Measurements from ENCODE around the gene SLC11A1. TPM values are rescaled to one million over a fixed set of nuclear protein-coding genes. Genes with fewer than 3 reads are reported as not detected.

The SLC11A1 gene
- total and polyA plus RNA-seq, 2 of the 4 experiments (the other 2 are of a cell fraction), result under 0.01 to 0.07 TPM

DNA sequence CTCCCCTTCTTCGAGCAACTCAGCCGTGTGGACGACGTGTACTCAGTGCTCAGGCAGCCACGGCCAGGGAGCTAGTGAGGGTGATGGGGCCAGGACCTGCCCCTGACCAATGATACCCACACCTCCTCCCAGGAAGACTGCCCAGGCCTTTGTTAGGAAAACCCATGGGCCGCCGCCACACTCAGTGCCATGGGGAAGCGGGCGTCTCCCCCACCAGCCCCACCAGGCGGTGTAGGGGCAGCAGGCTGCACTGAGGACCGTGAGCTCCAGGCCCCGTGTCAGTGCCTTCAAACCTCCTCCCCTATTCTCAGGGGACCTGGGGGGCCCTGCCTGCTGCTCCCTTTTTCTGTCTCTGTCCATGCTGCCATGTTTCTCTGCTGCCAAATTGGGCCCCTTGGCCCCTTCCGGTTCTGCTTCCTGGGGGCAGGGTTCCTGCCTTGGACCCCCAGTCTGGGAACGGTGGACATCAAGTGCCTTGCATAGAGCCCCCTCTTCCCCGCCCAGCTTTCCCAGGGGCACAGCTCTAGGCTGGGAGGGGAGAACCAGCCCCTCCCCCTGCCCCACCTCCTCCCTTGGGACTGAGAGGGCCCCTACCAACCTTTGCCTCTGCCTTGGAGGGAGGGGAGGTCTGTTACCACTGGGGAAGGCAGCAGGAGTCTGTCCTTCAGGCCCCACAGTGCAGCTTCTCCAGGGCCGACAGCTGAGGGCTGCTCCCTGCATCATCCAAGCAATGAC, 22.4 kb downstream of the SLC11A1 start:
- H3K14ac ChIP-seq (replicated peaks; ENCODE audit: low read depth, low read length), result no peak overlapping the region
- ChIA-PET POLR2A (ENCODE audit: unreplicated experiment) (no interaction called here), CTCF (interaction anchor here (0.6 kb wide), 1 partner anchor 111 kb away, joined by 4 read pairs; no protein-coding TSS in a partner anchor)
- H3K4me3 ChIP-seq (ENCODE audit: insufficient read depth, low read depth, low read length), result no peak overlapping the region
- no peak overlapping the region for H4K91ac ChIP-seq (ENCODE audit: insufficient read depth, low read depth, low read length)
- no peak overlapping the region for H3K9ac ChIP-seq (ENCODE audit: low read depth, low read length)
- H2BK5ac ChIP-seq (ENCODE audit: low read depth, low read length, poor library complexity, severe bottlenecking), result no peak overlapping the region
- H3K9me3 ChIP-seq (ENCODE audit: control insufficient read depth, insufficient read depth, low read length), result no peaks in the 10 kb centered on the region
- H3K56ac ChIP-seq (ENCODE audit: extremely low read depth, insufficient read depth, low read length), result no peak overlapping the region
- in situ Hi-C loops (cut with MboI; ENCODE audit: low sequenced_read_pairs), result loop anchor here (5.0 to 10.0 kb wide), 2 partner anchors 58 to 250 kb away; partner anchors contain the start of genes BCS1L and ZNF142
- DNase-seq (no peak), ATAC-seq (ENCODE audit: low read depth) (no peak)
- peaks cover 26% of the 10 kb centered on the region for H3K36me3 ChIP-seq (ENCODE audit: control insufficient read depth, insufficient read depth, low read length)
- no peaks in the 10 kb centered on the region for H3K27me3 ChIP-seq (ENCODE audit: control insufficient read depth, insufficient read depth, low read length)
- peaks cover 4% of the 10 kb centered on the region; the same call in 1 of the 2 replicates for H3K9me1 ChIP-seq (ENCODE audit: insufficient read depth, low read length)
- no peak overlapping the region for H4K5ac ChIP-seq (ENCODE audit: low read depth, low read length)
- H3K4me2 ChIP-seq (ENCODE audit: low read depth, low read length), result no peak overlapping the region
- H2BK20ac ChIP-seq (ENCODE audit: low read depth, low read length), result no peak overlapping the region
- WGBS, 2 experiments (ENCODE audit: extremely low coverage in 2 of 2, insufficient read length in 1 of 2), result no CpG with 5 or more reads among the region's 16 CpGs
- H3K4ac ChIP-seq (ENCODE audit: low read depth, low read length), result no peak overlapping the region; the same call in 1 of the 2 replicates
- H2AFZ ChIP-seq (replicated peaks; ENCODE audit: low read length, poor library complexity), result no peak overlapping the region
- TF ChIP-seq BHLHE40 (IDR thresholded peaks at IDR 0.05; ENCODE audit: low read depth, low read length), result no peak
- no peak for TF ChIP-seq CEBPB (IDR thresholded peaks at IDR 0.05; ENCODE audit: low read depth, low read length)
- no peak for TF ChIP-seq MXI1 (IDR thresholded peaks at IDR 0.05; ENCODE audit: borderline replicate concordance, low read depth, low read length)
- TF ChIP-seq, protein P1, sequence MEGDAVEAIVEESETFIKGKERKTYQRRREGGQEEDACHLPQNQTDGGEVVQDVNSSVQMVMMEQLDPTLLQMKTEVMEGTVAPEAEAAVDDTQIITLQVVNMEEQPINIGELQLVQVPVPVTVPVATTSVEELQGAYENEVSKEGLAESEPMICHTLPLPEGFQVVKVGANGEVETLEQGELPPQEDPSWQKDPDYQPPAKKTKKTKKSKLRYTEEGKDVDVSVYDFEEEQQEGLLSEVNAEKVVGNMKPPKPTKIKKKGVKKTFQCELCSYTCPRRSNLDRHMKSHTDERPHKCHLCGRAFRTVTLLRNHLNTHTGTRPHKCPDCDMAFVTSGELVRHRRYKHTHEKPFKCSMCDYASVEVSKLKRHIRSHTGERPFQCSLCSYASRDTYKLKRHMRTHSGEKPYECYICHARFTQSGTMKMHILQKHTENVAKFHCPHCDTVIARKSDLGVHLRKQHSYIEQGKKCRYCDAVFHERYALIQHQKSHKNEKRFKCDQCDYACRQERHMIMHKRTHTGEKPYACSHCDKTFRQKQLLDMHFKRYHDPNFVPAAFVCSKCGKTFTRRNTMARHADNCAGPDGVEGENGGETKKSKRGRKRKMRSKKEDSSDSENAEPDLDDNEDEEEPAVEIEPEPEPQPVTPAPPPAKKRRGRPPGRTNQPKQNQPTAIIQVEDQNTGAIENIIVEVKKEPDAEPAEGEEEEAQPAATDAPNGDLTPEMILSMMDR (conservative IDR thresholded peaks at IDR 0.05; ENCODE audit: low read depth, low read length), result no peak
- no peak for TF ChIP-seq MAZ (IDR thresholded peaks at IDR 0.05; ENCODE audit: borderline replicate concordance, low read depth, low read length)
- TF ChIP-seq CHD1 (IDR thresholded peaks at IDR 0.05; ENCODE audit: low read depth, low read length), result no peak
- TF ChIP-seq SMC3 (IDR thresholded peaks at IDR 0.05; ENCODE audit: low read depth, low read length), result no peak
- no peak for TF ChIP-seq FOS (IDR thresholded peaks at IDR 0.05; ENCODE audit: low read depth, low read length)
- no peak for TF ChIP-seq POLR2A (IDR thresholded peaks at IDR 0.05; ENCODE audit: low read depth, low read length)
- TF ChIP-seq, protein P2, sequence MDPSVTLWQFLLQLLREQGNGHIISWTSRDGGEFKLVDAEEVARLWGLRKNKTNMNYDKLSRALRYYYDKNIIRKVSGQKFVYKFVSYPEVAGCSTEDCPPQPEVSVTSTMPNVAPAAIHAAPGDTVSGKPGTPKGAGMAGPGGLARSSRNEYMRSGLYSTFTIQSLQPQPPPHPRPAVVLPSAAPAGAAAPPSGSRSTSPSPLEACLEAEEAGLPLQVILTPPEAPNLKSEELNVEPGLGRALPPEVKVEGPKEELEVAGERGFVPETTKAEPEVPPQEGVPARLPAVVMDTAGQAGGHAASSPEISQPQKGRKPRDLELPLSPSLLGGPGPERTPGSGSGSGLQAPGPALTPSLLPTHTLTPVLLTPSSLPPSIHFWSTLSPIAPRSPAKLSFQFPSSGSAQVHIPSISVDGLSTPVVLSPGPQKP (IDR thresholded peaks at IDR 0.05; ENCODE audit: borderline replicate concordance, low read depth, low read length), result no peak
- dilution Hi-C loops (cut with HindIII; ENCODE audit: low sequenced_read_pairs, unreplicated experiment), result no loop called here
- no peak overlapping the region for H3K23ac ChIP-seq (ENCODE audit: low read depth, low read length)
- H4K20me1 ChIP-seq (ENCODE audit: insufficient read depth, low read length), result peaks cover 13% of the 10 kb centered on the region; the same call in 1 of the 2 replicates
- BruUV-seq (replicated peaks), result no TSS peak
- peaks cover 0 to 28% of the 10 kb centered on the region in 2 experiments; a peak in 2 of 4 replicates for H3K79me1 ChIP-seq (ENCODE audit: low read depth in 1 of 2, low read length in 2 of 2)
- H3K4me1 ChIP-seq (ENCODE audit: control insufficient read depth, insufficient read depth, low read length), result peaks cover 21% of the 10 kb centered on the region
- H3K27ac ChIP-seq (ENCODE audit: insufficient read depth, low read length), result no peak overlapping the region
- H2AK5ac ChIP-seq (ENCODE audit: low read depth, low read length), result no peak overlapping the region
- H2BK15ac ChIP-seq (ENCODE audit: low read depth, low read length), result no peak overlapping the region
- intact Hi-C loops (cut with micrococcal nuclease), result no loop called here
- no peak overlapping the region for H3K18ac ChIP-seq (ENCODE audit: low read depth, low read length)
- no peak overlapping the region for H4K8ac ChIP-seq (ENCODE audit: low read depth in 2 of 2, low read length in 2 of 2)
- H2BK120ac ChIP-seq (ENCODE audit: low read depth, low read length), result no peak overlapping the region
- H2AK9ac ChIP-seq (replicated peaks; ENCODE audit: low read depth, low read length, poor library complexity), result peak overlapping the region; percentile 70
